PC-9 (cell line): ENCODE results near the gene RASGEF1C.

Experiments used
- CTCF ChIP-seq: fragments of 200-600 bp; sonication (generic); conservative IDR thresholded peaks from 2 replicates; pipeline ENCODE4 v1.6.1; 2017; ENCODE audit warnings: mixed run types, antibody characterized with exemption, mild to moderate bottlenecking, moderate library complexity
- EZH2 ChIP-seq: fragments of 200-600 bp; sonication (generic); IDR thresholded peaks from 2 replicates; pipeline ENCODE4 v1.8.0; 2017; ENCODE audit warnings: antibody characterized with exemption, low read depth

GRCh38 chr5:180078348-180078747 lies 130.7 kb downstream of the RASGEF1C start:
- TF ChIP-seq CTCF (no peak), EZH2 (no peak)
